Duodenal mucosa (tissue), 2 donors: ENCODE data around the gene OR6F1.
"Not testable (repeated sequence)": the region's sequence is repeated elsewhere in the genome, so short reads cannot be mapped to it uniquely, and the experiment has no call there.

Experiments used
- H3K27ac ChIP-seq: one replicate; pipeline ENCODE4 v1.7.0; 2013; ENCODE audit warnings: low read depth, low read length
- H3K27me3 ChIP-seq, 2 donors: one replicate each; pipeline ENCODE4 v1.7.0; 2013; ENCODE audit warnings: low read length in 2 of 2, control low read depth in 1 of 2; ENCODE audit not compliant: insufficient read depth in 2 of 2, control insufficient read depth in 1 of 2
- H3K36me3 ChIP-seq, 2 donors: one replicate each; pipeline ENCODE4 v1.7.0; 2013; ENCODE audit warnings: low read length in 2 of 2, control low read depth in 1 of 2; ENCODE audit not compliant: insufficient read depth in 2 of 2, control insufficient read depth in 1 of 2
- H3K4me1 ChIP-seq, 2 donors: one replicate each; pipeline ENCODE4 v1.7.0; 2013; ENCODE audit warnings: low read length in 2 of 2, control low read depth in 1 of 2; ENCODE audit not compliant: insufficient read depth in 2 of 2, control insufficient read depth in 1 of 2
- H3K4me3 ChIP-seq, 2 donors: one replicate each; pipeline ENCODE4 v1.7.0; 2013; ENCODE audit warnings: low read length in 2 of 2, low read depth in 1 of 2
- H3K9ac ChIP-seq, 2 donors: one replicate each; pipeline ENCODE4 v1.7.0; 2013; ENCODE audit warnings: low read length in 2 of 2, low read depth in 1 of 2
- H3K9me3 ChIP-seq, 2 donors: one replicate each; pipeline ENCODE4 v1.7.0; 2013; ENCODE audit warnings: low read length in 2 of 2, control low read depth in 1 of 2; ENCODE audit not compliant: control insufficient read depth in 1 of 2

OR6F1 gene

DNA sequence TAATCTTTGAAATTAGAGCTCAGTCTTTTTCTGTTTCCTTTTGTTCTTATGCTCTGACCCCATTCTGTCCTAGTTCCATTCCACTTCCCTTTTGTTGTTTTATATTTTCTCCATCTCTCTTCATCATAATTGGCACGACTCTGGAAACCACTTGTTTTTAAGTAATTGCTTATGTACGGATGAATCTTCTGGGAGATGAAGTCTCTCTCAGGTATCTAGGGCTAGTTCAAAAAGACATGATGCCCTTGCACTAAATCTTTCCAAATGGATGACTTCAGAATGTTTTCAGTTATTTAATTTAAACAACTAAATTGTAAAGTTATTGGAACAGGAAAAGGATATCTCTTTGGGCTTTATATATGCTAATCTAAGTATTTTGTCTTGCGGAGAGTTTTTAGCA lies at the start of gene OR6F1:
OR6F1 (minus strand) TSS at position 101 of the 400 bp plus-strand sequence. CDS start 3,891 bp downstream, outside the sequence.
- peaks cover 8 to 11% of the 10 kb centered on the region in 2 donors for H3K9me3 ChIP-seq
- no peaks in the 10 kb centered on the region for H3K4me1 ChIP-seq
- no peaks in the 10 kb centered on the region for H3K27me3 ChIP-seq
- H3K36me3 ChIP-seq, result no peaks in the 10 kb centered on the region
- H3K27ac ChIP-seq, result no peak within 1 kb of the TSS
- H3K9ac ChIP-seq, result no peak within 1 kb of the TSS
- H3K4me3 ChIP-seq, result no peak within 1 kb of the TSS

DNA sequence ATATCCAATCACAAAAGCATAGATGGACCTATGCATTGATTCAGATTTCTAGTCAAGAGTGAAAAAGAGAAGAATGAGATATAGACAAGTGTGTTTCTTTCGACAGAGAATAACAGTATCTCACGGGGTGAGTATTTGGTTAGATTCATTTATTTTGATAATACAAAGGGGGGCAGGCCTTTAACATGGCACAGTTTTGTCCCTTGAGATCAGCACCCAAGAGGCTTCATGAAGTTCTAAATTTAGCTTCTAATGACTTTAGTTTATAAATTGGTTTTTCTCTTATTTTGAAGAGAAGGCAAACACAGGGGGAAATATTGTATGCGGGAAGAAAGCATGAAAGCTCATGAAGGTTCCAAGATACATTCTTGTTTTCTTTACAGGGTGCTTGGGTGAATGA lies 44.0 kb upstream of the OR6F1 start, which contains the start of gene OR1C1:
OR1C1 (minus strand) TSS at position 101 of the 400 bp plus-strand sequence. CDS start 2,150 bp downstream, outside the sequence.
- Histone ChIP-seq H3K36me3 (no peaks in the 10 kb centered on the region), H3K4me3 (no peak within 1 kb of the TSS), H3K4me1 (no peaks in the 10 kb centered on the region), H3K27ac (no peak within 1 kb of the TSS), H3K27me3 (no peaks in the 10 kb centered on the region), H3K9ac (no peak within 1 kb of the TSS), H3K9me3 (peaks cover 0 to 2% of the 10 kb centered on the region in 2 donors)

DNA sequence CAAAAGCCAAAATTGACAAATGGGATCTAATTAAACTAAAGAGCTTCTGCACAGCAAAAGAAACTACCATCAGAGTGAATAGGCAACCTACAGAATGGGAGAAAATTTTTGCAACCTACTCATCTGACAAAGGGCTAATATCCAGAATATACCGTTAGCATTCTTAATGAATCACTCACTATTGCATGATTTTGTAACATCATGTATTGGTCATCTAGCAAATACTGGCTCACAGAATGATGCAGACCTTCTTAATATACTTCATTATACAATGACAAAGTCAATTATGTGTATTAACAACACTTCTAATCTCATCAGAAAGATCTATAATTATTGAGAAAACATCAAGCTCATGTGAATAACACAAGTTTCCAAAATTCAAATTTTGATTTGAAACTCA lies 37.9 kb upstream of the OR6F1 start:
- H3K36me3 ChIP-seq, result not testable (repeated sequence)

DNA sequence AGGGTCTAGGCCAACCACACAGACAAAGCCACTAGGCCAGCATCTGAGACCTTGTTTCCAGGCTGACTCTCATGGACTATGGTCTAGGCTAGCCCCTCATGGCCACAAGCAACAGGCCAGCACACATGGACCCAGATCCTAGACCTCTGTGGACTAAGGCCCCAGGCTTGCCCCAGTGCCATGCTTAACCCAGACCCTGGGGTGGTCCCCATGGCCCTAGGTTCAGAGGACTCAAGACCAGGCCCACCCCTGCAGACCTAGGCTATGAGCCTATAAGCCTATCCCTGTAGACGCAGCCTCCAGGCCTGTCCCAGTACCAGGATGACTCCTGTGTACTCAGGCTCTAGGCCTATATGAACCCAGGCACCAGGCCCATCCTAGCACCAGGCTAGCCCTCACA lies 33.4 kb upstream of the OR6F1 start:
- H3K27me3 ChIP-seq, result no peaks in the 10 kb centered on the region
- H3K36me3 ChIP-seq, result no peaks in the 10 kb centered on the region
- H3K9me3 ChIP-seq, result peaks cover 9 to 10% of the 10 kb centered on the region in 2 donors

More for the DNA sequence above, 37.9 kb upstream of the OR6F1 start:
- not testable (repeated sequence) for H3K9me3 ChIP-seq, H3K4me3 ChIP-seq, H3K9ac ChIP-seq, H3K27ac ChIP-seq, H3K27me3 ChIP-seq, H3K4me1 ChIP-seq

DNA sequence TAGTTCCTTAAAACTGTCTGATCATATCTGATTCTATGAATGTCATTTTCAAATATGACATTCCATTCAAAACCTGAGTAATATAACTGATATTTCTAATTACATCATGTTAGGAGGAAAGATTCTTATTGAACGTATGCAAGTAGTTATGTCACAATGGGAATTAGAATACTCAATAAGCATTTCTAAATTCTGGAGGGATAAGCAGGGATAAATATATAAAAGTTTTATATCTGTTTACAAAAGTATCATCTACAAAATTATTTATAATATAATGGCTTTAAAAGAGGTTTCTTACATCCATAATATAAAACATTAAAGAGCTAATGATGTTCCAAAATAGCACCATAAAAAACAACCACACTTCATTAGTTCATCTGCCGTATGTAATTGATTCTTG lies 31.6 kb upstream of the OR6F1 start, which contains the start of gene OR14A2:
OR14A2 (minus strand) TSS at position 101 of the 400 bp plus-strand sequence.
- Histone ChIP-seq H3K36me3 (no peaks in the 10 kb centered on the region), H3K9me3 (peaks cover 9 to 10% of the 10 kb centered on the region in 2 donors), H3K27ac (no peak within 1 kb of the TSS), H3K4me3 (no peak within 1 kb of the TSS), H3K4me1 (no peaks in the 10 kb centered on the region), H3K9ac (no peak within 1 kb of the TSS), H3K27me3 (no peaks in the 10 kb centered on the region)

More for the DNA sequence above, 33.4 kb upstream of the OR6F1 start:
- Histone ChIP-seq H3K4me3 (no peak overlapping the region), H3K4me1 (no peaks in the 10 kb centered on the region), H3K27ac (no peak overlapping the region), H3K9ac (no peak overlapping the region)

DNA sequence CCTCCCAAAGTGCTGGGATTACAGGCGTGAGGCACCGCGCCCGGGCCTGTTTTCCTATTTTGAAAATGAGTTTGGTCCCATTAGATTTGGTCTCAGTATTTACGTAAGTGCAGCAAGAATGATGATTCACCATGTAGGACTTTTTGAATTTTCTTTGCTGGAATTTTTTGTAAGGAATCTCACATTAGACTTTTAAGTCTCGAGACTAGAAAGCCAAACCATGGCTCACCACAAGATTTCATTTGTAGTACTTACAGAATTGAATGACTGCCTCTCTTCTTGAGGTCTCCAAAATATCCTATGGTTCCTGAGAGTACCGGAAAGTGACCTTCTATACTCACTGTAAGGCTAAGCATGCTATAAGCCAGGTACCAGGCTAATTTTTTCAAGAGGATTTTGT lies 31.2 kb upstream of the OR6F1 start:
- no peaks in the 10 kb centered on the region for H3K27me3 ChIP-seq
- H3K4me3 ChIP-seq, result no peak overlapping the region

DNA sequence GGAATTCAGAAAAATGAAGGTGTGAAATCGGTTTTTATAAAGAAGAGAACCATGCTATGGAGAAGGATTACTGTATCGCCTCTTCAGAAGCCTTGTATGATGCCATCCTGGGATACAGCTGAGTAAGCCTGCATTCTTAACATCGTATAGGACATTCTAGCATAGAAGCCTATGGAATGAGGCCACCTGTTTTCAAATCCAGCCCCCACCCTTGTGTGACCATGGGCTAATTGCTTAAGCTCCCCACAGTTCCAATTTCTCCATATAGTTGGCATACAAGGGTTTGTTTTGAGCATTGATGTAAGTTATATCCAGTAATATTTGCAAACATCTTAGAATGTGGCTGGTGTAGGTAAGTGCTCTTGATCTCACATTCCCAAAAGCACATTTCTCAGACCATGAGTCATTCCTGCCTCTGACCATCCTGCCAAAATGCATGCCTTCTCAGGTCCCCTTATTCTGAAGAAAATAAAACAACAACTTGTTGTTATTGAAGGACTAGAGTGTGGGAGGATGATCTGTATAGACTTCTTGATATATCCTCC lies 30.0 kb upstream of the OR6F1 start:
- no peak overlapping the region for H3K9ac ChIP-seq
- H3K4me3 ChIP-seq, result no peak overlapping the region
- H3K9me3 ChIP-seq, result peaks cover 9 to 10% of the 10 kb centered on the region in 2 donors
- no peaks in the 10 kb centered on the region for H3K27me3 ChIP-seq
- H3K36me3 ChIP-seq, result no peaks in the 10 kb centered on the region
- no peak overlapping the region for H3K27ac ChIP-seq
- no peaks in the 10 kb centered on the region for H3K4me1 ChIP-seq

More for the DNA sequence above, 31.2 kb upstream of the OR6F1 start:
- Histone ChIP-seq H3K4me1 (no peaks in the 10 kb centered on the region), H3K9ac (no peak overlapping the region), H3K36me3 (no peaks in the 10 kb centered on the region), H3K9me3 (peaks cover 9 to 10% of the 10 kb centered on the region in 2 donors), H3K27ac (no peak overlapping the region)

DNA sequence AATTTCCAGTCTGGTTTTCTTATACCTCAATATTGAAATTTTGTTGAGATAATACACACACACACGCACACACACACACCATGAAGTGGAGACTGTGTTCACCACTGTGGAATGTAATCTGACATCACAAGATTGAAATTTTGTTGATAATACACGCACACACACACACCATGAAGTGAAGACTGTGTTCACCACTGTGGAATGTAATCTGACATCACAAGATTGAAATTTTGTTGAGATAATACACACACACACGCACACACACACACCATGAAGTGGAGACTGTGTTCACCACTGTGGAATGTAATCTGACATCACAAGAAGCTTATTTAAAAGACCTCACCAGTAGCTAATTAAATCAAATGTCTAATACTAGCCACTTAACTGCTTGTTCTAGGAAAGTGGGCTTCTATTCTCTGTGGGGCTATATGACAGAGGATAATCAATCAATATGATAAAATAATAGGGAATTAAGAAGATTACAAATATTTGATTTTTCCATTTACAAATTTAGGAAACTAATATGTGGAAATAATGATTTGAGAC lies 25.8 kb upstream of the OR6F1 start:
- H3K9ac ChIP-seq, H3K4me1 ChIP-seq, H3K27me3 ChIP-seq, H3K36me3 ChIP-seq, H3K4me3 ChIP-seq, H3K27ac ChIP-seq, H3K9me3 ChIP-seq: not testable (repeated sequence)

DNA sequence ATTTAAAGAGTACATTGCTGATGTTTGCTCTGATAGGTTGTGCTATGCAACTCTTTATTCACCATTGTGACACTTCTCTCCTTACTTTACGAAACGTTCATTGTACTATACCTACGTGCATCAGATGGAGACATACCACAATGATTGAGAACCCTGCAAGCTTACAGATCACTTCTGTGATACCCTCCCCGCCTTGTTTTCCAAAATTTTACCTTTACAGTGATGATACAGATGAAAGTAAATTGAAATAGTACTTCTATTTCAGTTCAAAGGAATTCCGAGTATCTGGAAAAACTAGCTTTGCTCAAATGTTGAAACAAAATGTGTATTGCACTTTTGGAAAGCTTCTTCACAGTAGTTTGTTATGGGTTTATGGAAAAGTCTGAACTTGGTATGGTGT lies 25.3 kb upstream of the OR6F1 start:
- Histone ChIP-seq H3K27me3 (no peaks in the 10 kb centered on the region), H3K27ac (no peak overlapping the region)

DNA sequence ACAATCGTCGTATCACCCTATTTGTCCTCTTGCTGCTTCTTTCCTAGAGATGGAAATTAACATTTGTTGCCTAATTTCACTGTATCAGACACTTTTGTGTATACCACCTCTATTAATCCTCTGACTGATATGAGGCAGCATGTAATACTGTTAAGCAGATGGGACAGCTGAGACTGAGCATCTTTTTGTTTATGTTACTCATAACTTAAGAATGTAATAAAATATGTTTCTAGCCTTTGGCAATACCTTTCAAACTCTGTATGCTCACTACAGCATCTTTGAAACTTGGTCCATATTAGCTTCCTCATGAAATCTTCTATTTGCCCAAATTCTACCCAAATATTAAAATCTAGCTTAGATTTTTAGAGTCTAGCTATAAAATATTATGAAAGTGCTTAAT lies 24.3 kb upstream of the OR6F1 start:
- H3K9me3 ChIP-seq, result peaks cover 0 to 4% of the 10 kb centered on the region in 2 donors
- H3K27me3 ChIP-seq, result no peaks in the 10 kb centered on the region
- H3K36me3 ChIP-seq, result no peaks in the 10 kb centered on the region
- H3K9ac ChIP-seq, result no peak overlapping the region
- no peak overlapping the region for H3K4me3 ChIP-seq
- H3K4me1 ChIP-seq, result no peaks in the 10 kb centered on the region
- no peak overlapping the region for H3K27ac ChIP-seq

More for the DNA sequence above, 25.3 kb upstream of the OR6F1 start:
- H3K36me3 ChIP-seq, result no peaks in the 10 kb centered on the region
- H3K4me3 ChIP-seq, result no peak overlapping the region
- no peak overlapping the region for H3K9ac ChIP-seq
- H3K4me1 ChIP-seq, result no peaks in the 10 kb centered on the region
- H3K9me3 ChIP-seq, result peaks cover 0 to 6% of the 10 kb centered on the region in 2 donors
